ENCODE data around the gene GJC2.

Gene GJC2

DNA sequence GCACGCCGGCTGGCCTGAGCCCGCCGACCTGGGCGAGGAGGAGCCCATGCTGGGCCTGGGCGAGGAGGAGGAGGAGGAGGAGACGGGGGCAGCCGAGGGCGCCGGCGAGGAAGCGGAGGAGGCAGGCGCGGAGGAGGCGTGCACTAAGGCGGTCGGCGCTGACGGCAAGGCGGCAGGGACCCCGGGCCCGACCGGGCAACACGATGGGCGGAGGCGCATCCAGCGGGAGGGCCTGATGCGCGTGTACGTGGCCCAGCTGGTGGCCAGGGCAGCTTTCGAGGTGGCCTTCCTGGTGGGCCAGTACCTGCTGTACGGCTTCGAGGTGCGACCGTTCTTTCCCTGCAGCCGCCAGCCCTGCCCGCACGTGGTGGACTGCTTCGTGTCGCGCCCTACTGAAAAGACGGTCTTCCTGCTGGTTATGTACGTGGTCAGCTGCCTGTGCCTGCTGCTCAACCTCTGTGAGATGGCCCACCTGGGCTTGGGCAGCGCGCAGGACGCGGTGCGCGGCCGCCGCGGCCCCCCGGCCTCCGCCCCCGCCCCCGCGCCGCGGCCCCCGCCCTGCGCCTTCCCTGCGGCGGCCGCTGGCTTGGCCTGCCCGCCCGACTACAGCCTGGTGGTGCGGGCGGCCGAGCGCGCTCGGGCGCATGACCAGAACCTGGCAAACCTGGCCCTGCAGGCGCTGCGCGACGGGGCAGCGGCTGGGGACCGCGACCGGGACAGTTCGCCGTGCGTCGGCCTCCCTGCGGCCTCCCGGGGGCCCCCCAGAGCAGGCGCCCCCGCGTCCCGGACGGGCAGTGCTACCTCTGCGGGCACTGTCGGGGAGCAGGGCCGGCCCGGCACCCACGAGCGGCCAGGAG, 8.6 kb downstream of the GJC2 start:
- no peak for DNase-seq (ENCODE audit: low read depth in 3 of 3)

- no peak for DNase-seq (ENCODE audit: low read depth in 3 of 3)
Measured at GRCh38 chr1:228159008-228159665, 9.4 kb downstream of the GJC2 start.

GRCh38 chr1:228160201-228160761, 10.6 kb downstream of the GJC2 start:
- no peak for DNase-seq (ENCODE audit: low read depth in 3 of 3)

- no peak for DNase-seq (ENCODE audit: low read depth in 3 of 3)
Measured at GRCh38 chr1:228161362-228161761, 11.6 kb downstream of the GJC2 start.

- DNase-seq (ENCODE audit: low read depth in 3 of 3): no peak
Measured at GRCh38 chr1:228161866-228162265, 12.1 kb downstream of the GJC2 start.

GRCh38 chr1:228162286-228163006, 12.7 kb downstream of the GJC2 start:
- DNase-seq (ENCODE audit: low read depth in 3 of 3): no peak

- DNase-seq (ENCODE audit: low read depth in 3 of 3): no peak
Measured at GRCh38 chr1:228163007-228163753, 13.4 kb downstream of the GJC2 start.

- DNase-seq (ENCODE audit: low read depth in 3 of 3): no peak
Measured at GRCh38 chr1:228163776-228164519, 14.2 kb downstream of the GJC2 start.

DNA sequence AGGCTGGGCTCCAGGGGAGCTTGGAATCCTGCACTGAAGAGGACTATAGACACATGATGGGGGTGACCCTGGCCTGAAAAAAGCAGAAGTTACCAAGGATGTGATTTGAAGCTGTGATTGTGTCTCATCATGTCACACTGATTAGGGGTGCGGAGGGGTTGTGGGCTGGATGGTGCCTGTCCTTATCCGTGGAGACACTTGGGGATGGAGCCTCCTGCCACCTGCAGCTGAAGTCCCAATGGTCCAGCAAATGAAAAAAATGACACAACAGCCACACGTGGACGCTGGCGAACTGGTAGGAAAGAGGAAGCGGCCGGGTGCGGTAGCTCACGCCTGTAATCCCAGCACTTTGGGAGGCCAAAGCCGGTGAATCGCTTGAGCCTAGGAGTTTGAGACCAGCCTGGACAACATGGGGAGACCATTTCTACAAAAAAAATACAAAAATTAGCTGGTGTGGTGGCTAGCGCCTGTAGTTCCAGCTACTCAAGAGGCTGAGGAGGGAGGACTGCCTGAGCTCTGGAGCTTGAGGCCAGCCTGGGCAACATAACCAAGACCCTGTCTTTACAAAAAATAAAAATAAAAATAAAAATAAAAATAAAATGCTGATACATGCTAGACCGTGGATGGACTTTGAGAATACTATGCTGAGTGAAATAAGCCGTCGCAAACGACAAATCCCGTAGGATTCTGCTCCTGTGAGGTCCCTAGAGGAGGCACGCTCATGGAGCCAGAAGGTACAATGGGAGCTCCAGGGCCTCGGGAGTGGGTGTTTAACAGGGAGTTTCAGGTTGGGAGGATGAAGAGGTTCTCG, 15.0 kb downstream of the GJC2 start:
- DNase-seq (ENCODE audit: low read depth in 3 of 3): no peak

GRCh38 chr1:228165372-228166169, 15.8 kb downstream of the GJC2 start, which contains the start of gene IBA57:
TSS of gene IBA57 (plus strand) at chr1:228165804. CDS start at chr1:228165817, 13 bp downstream.
- peak; percentile 98 to 100 (median 99) for DNase-seq (ENCODE audit: low read depth in 3 of 3)

DNA sequence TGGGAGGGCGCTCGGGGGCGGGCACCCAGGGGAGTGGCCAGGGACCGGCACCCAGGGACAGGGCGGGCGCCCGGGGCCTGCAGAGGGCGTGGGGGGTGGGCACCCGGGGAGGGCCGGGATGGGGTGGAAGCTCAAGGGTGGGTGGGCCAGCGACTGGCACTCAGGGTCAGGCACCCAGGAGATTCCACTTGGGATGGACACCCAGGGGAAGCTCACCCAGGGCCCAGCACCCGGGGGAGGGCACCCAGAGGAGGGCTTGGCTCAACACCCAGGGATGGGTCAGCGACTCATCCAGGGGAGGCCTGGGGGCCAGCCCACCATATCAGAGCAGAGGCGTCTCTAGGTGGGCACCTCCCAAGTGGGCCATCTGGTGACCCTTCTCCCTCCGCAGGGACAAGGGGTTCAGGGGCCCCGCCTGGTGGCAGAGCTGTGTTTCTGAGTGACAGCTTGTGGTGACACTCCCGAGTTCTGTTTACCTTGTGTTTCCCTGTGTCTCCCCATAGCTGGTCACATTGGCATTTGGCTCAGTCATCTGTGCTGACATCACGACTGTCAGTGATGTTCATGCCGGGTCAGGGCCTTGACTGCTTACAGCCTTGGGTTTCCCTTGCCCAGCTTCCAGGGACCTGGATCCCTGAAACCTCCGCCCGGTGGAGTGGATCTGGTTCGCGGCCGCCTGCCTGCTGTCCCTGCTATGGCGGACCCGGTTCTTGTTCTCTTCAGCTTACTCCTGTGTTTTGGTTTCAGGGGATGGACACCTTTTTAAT, 16.6 kb downstream of the GJC2 start:
- DNase-seq (ENCODE audit: low read depth in 3 of 3): peak in 2 of 3 experiments; percentile 31 to 32

- no peak for DNase-seq (ENCODE audit: low read depth in 3 of 3)
Measured at GRCh38 chr1:228168563-228169270, 19.0 kb downstream of the GJC2 start.

DNA sequence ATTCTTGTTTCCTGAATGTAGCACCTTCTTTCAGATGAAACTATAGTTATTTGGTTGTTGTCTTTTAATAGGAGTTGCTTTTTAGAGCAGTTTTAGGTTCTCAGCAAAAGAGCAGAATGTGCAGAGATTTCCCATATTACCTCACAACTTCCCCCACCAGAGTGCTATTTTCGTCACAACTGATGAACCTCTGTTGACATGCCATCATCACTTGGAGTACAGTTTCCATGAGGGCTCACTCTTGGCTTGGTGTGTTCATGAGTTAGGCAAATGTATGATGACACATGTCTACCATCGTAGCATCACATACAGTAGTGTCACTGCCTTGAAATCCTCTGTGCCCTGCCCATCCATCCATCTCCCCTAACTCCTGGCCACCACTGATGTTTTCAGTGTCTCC, 19.6 kb downstream of the GJC2 start:
- no peak for DNase-seq (ENCODE audit: low read depth in 3 of 3)

GRCh38 chr1:228170666-228171065, 20.9 kb downstream of the GJC2 start:
- no peak for DNase-seq (ENCODE audit: low read depth in 3 of 3)

DNA sequence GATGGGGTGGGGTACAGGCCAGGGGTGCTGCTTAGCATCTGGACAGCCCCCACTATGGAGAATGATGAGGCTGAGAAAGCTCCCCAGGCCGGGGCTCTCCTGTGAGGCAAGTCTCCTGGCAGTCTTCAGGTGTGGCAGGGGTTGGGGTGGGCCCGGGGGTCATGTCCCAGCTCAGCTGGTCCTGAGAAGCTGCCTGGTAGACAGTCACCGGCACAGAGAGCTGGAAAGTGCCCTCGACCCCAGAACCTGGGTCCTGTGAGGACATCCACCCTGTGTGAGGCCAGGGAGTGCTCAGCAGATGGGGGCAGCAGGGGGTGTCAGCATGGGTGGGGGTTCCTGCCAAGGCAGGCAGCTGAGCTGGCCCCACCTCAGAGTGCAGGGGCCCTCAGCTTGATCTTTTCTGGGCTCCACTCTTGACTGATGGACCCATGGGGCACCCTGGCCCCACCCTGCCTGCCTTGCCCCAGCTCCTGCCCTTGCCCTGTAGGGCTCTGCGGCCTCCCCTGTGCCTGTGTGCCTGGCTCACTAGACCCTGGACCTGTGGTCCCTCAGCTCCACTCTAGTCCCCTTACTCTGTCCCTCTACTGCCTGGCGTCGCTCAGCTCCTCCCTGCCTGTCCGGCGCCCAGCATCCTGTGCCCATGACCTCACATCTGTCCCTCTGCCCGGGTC, 21.6 kb downstream of the GJC2 start:
- no peak for DNase-seq (ENCODE audit: low read depth in 3 of 3)

GRCh38 chr1:228172591-228173527, 23.1 kb downstream of the GJC2 start:
- DNase-seq (ENCODE audit: low read depth in 3 of 3): no peak
